SU-DHL-6 (cell line): ENCODE data around the gene DND1.

Experiments used
- EZH2phosphoT487 ChIP-seq: fragments of 200-600 bp; sonication (generic), shearing (Covaris generic); conservative IDR thresholded peaks from 2 replicates; pipeline ENCODE4 v1.6.1; 2018; ENCODE audit warnings: mild to moderate bottlenecking, antibody characterized with exemption, low read length, moderate library complexity, mixed read lengths
- TF ChIP-seq, protein P1 (sequence below): fragments of 200-600 bp; sonication (generic); IDR thresholded peaks from one replicate; pipeline ENCODE4 v1.5.1; 2017; ENCODE audit warnings: antibody characterized with exemption, mild to moderate bottlenecking, low read length, moderate library complexity; ENCODE audit not compliant: insufficient read depth, poor library complexity, severe bottlenecking

DNA sequence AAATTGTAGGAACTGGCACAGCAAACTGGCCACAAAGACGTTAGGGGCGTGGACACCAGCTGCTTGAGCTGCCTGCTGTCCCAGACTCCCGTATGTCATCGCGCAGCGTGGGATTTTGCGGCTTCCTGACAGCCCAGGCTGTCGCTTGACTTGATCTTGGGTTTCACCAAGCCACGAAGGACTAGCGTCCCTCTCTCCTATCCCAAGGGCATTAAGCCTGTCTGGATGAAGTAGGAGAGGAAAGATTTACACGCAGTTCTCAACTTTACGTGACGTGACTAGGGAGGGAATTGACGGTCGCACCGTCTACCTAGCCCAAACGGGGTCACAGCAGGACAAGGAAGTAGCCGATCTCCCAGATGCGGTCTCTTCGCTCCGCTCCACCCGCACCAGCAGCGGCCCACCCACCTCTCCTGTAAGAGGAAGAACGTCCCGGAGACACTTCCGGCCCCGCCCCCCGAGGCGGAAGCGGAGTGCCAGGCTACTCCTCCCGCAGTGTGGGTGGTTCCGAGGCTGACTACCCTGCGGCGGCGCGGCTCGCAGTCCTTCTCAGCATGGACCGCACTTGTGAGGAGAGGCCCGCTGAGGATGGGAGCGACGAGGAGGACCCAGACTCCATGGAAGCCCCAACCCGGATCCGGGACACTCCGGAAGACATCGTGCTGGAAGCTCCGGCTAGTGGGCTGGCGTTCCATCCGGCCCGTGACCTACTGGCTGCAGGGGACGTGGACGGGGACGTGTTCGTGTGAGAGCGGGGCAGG lies 8.8 kb downstream of the DND1 start, which contains the start of gene WDR55:
- TF ChIP-seq, protein P1, sequence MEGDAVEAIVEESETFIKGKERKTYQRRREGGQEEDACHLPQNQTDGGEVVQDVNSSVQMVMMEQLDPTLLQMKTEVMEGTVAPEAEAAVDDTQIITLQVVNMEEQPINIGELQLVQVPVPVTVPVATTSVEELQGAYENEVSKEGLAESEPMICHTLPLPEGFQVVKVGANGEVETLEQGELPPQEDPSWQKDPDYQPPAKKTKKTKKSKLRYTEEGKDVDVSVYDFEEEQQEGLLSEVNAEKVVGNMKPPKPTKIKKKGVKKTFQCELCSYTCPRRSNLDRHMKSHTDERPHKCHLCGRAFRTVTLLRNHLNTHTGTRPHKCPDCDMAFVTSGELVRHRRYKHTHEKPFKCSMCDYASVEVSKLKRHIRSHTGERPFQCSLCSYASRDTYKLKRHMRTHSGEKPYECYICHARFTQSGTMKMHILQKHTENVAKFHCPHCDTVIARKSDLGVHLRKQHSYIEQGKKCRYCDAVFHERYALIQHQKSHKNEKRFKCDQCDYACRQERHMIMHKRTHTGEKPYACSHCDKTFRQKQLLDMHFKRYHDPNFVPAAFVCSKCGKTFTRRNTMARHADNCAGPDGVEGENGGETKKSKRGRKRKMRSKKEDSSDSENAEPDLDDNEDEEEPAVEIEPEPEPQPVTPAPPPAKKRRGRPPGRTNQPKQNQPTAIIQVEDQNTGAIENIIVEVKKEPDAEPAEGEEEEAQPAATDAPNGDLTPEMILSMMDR = no peak
- no peak for TF ChIP-seq EZH2phosphoT487
